ENCODE data around the gene RNU5D-1.

RNU5D-1 gene

GRCh38 chr1:44733784-44734183 is 2.8 kb upstream of the RNU5D-1 start:
- in situ Hi-C loops (cut with MboI; ENCODE audit: low sequenced_read_pairs), result loop anchor here (5.0 kb wide), 1 partner anchor 39 kb away; no protein-coding TSS in a partner anchor

GRCh38 chr1:44733365-44733764 is 2.4 kb upstream of the RNU5D-1 start:
- in situ Hi-C loops (cut with MboI; ENCODE audit: low sequenced_read_pairs), result loop anchor here (5.0 kb wide), 1 partner anchor 39 kb away; no protein-coding TSS in a partner anchor

GRCh38 chr1:44724955-44725698 is 5.8 kb downstream of the RNU5D-1 start:
- in situ Hi-C loops (cut with MboI; ENCODE audit: low sequenced_read_pairs), result no loop called here

- in situ Hi-C loops (cut with MboI; ENCODE audit: low sequenced_read_pairs), result no loop called here
Observed at GRCh38 chr1:44724296-44724954, 6.5 kb downstream of the RNU5D-1 start.

GRCh38 chr1:44723496-44724295 is 7.3 kb downstream of the RNU5D-1 start:
- in situ Hi-C loops (cut with MboI; ENCODE audit: low sequenced_read_pairs), result no loop called here

- in situ Hi-C loops (cut with MboI; ENCODE audit: low sequenced_read_pairs), result no loop called here
Observed at GRCh38 chr1:44723064-44723463, 7.9 kb downstream of the RNU5D-1 start.

GRCh38 chr1:44721485-44722361 is 9.2 kb downstream of the RNU5D-1 start:
- in situ Hi-C loops (cut with MboI; ENCODE audit: low sequenced_read_pairs), result no loop called here

- in situ Hi-C loops (cut with MboI; ENCODE audit: low sequenced_read_pairs), result no loop called here
Observed at GRCh38 chr1:44720281-44720680, 10.7 kb downstream of the RNU5D-1 start.

GRCh38 chr1:44719318-44719717 is 11.7 kb downstream of the RNU5D-1 start:
- in situ Hi-C loops (cut with MboI; ENCODE audit: low sequenced_read_pairs), result no loop called here

GRCh38 chr1:44718091-44718490 is 12.9 kb downstream of the RNU5D-1 start:
- in situ Hi-C loops (cut with MboI; ENCODE audit: low sequenced_read_pairs), result no loop called here

- in situ Hi-C loops (cut with MboI; ENCODE audit: low sequenced_read_pairs), result no loop called here
Observed at GRCh38 chr1:44717653-44718052, 13.3 kb downstream of the RNU5D-1 start.

GRCh38 chr1:44717156-44717555 is 13.8 kb downstream of the RNU5D-1 start:
- in situ Hi-C loops (cut with MboI; ENCODE audit: low sequenced_read_pairs), result no loop called here

GRCh38 chr1:44714944-44715571 is 15.9 kb downstream of the RNU5D-1 start:
- in situ Hi-C loops (cut with MboI; ENCODE audit: low sequenced_read_pairs), result no loop called here

GRCh38 chr1:44714532-44714931 is 16.4 kb downstream of the RNU5D-1 start:
- in situ Hi-C loops (cut with MboI; ENCODE audit: low sequenced_read_pairs), result no loop called here

- in situ Hi-C loops (cut with MboI; ENCODE audit: low sequenced_read_pairs), result no loop called here
Observed at GRCh38 chr1:44713321-44713781, 17.6 kb downstream of the RNU5D-1 start.

GRCh38 chr1:44707959-44708831 is 22.8 kb downstream of the RNU5D-1 start:
- in situ Hi-C loops (cut with MboI; ENCODE audit: low sequenced_read_pairs), result no loop called here

- in situ Hi-C loops (cut with MboI; ENCODE audit: low sequenced_read_pairs), result no loop called here
Observed at GRCh38 chr1:44707112-44707881, 23.7 kb downstream of the RNU5D-1 start.

- in situ Hi-C loops (cut with MboI; ENCODE audit: low sequenced_read_pairs), result no loop called here
Observed at GRCh38 chr1:44705938-44706337, 25.0 kb downstream of the RNU5D-1 start.
